ENCODE data around the gene LGR4. TPM values are rescaled to one million over a fixed set of nuclear protein-coding genes. Genes with fewer than 3 reads are reported as not detected.

Gene LGR4
- total and polyA plus RNA-seq, 9 of the 15 experiments (the other 6 are each of a cell fraction or from before 2014, with no cell fraction given): 0.94 to 10.1 (median 5.8) TPM

GRCh38 chr11:27472398-27473016 lies at the start of gene LGR4 (continued):
- TF ChIP-seq MAZ (CRISPR knock-in tag; conservative IDR thresholded peaks at IDR 0.05 in 1 of 2, IDR thresholded peaks at IDR 0.05 in 1 of 2) (peak in 1 of 2 experiments; percentile 57; a peak in 1 of 4 replicates), ZNF232 (CRISPR knock-in tag; IDR thresholded peaks at IDR 0.05) (no peak), HNRNPUL1 (IDR thresholded peaks at IDR 0.05; ENCODE audit: low read length) (no peak), ARID3B (CRISPR knock-in tag; IDR thresholded peaks at IDR 0.05; ENCODE audit: borderline replicate concordance) (no peak), CGGBP1 (CRISPR knock-in tag; IDR thresholded peaks at IDR 0.05) (no peak), ZNF76 (CRISPR knock-in tag; IDR thresholded peaks at IDR 0.05; ENCODE audit: borderline replicate concordance) (no peak), TAF1 (IDR thresholded peaks at IDR 0.05; ENCODE audit: control insufficient read depth, extremely low read depth, insufficient read depth, low read length, severe bottlenecking) (peak; percentile 46), YBX1 (IDR thresholded peaks at IDR 0.05) (no peak), MBD2 (IDR thresholded peaks at IDR 0.05; ENCODE audit: borderline replicate concordance, low read depth) (no peak), ZBTB17 (CRISPR knock-in tag; IDR thresholded peaks at IDR 0.05) (peak; percentile 52; the same call in 1 of the 2 replicates), PHF21A (IDR thresholded peaks at IDR 0.05; ENCODE audit: borderline replicate concordance, low read depth) (no peak), HEY1 (CRISPR knock-in tag; IDR thresholded peaks at IDR 0.05; ENCODE audit: borderline replicate concordance) (no peak), HDAC1 (IDR thresholded peaks at IDR 0.05) (no peak), ZBTB2 (IDR thresholded peaks at IDR 0.05) (no peak), PKNOX1 (IDR thresholded peaks at IDR 0.05) (peak; percentile 96), HSF4 (CRISPR knock-in tag; IDR thresholded peaks at IDR 0.05; ENCODE audit: borderline replicate concordance) (no peak), YY1 (IDR thresholded peaks at IDR 0.05; ENCODE audit: borderline replicate concordance in 1 of 3, control insufficient read depth in 1 of 3, extremely low read depth in 1 of 3, insufficient read depth in 3 of 3, insufficient read length in 1 of 3, insufficient replicate concordance in 2 of 3, low read depth in 1 of 3, low read length in 2 of 3) (peak in 2 of 3 experiments; percentile 5 to 54), ZNF212 (CRISPR knock-in tag; IDR thresholded peaks at IDR 0.05) (no peak), GABPB1 (CRISPR knock-in tag; IDR thresholded peaks at IDR 0.05) (no peak), CTBP1 (IDR thresholded peaks at IDR 0.05; ENCODE audit: borderline replicate concordance) (peak; percentile 66; the same call in 1 of the 2 replicates), PREB (CRISPR knock-in tag; IDR thresholded peaks at IDR 0.05) (no peak), TBP (optimal IDR thresholded peaks at IDR 0.05; ENCODE audit: low read depth, low read length) (peak; percentile 63), ZNF707 (CRISPR knock-in tag; conservative IDR thresholded peaks at IDR 0.05) (no peak)
